Measurements from ENCODE around the gene CCL7.

The CCL7 gene

DNA sequence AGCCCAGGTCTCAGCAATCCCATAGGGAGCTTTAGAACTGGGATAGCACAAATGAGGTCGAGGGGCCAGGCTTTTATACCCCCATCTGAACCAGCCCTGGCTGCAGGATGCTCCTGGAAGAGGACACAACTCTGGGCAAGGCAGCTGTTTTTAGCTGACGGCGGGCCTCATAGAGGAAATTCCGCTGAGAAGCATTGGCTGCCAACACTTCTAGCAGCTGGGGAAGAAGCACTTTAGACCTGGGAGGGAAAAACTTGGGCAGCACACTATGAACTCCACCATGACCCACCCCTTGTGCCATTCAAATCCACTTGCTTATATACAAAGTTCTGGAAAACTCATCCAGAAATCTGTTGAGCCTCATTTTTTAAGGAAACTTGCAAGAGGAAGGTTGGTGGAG, 20.6 kb downstream of the CCL7 start:
- ATAC-seq, result no peak
- TF ChIP-seq ZFP30 (CRISPR knock-in tag; IDR thresholded peaks at IDR 0.05), result no peak
- TF ChIP-seq OSR1 (CRISPR knock-in tag; IDR thresholded peaks at IDR 0.05), result no peak
- no peak for TF ChIP-seq ESRRG (CRISPR knock-in tag; IDR thresholded peaks at IDR 0.05)
- no peak for TF ChIP-seq GLIS3 (CRISPR knock-in tag; IDR thresholded peaks at IDR 0.05)
- no peak for TF ChIP-seq ZFP3 (CRISPR knock-in tag; IDR thresholded peaks at IDR 0.05)
- TF ChIP-seq, protein P1, sequence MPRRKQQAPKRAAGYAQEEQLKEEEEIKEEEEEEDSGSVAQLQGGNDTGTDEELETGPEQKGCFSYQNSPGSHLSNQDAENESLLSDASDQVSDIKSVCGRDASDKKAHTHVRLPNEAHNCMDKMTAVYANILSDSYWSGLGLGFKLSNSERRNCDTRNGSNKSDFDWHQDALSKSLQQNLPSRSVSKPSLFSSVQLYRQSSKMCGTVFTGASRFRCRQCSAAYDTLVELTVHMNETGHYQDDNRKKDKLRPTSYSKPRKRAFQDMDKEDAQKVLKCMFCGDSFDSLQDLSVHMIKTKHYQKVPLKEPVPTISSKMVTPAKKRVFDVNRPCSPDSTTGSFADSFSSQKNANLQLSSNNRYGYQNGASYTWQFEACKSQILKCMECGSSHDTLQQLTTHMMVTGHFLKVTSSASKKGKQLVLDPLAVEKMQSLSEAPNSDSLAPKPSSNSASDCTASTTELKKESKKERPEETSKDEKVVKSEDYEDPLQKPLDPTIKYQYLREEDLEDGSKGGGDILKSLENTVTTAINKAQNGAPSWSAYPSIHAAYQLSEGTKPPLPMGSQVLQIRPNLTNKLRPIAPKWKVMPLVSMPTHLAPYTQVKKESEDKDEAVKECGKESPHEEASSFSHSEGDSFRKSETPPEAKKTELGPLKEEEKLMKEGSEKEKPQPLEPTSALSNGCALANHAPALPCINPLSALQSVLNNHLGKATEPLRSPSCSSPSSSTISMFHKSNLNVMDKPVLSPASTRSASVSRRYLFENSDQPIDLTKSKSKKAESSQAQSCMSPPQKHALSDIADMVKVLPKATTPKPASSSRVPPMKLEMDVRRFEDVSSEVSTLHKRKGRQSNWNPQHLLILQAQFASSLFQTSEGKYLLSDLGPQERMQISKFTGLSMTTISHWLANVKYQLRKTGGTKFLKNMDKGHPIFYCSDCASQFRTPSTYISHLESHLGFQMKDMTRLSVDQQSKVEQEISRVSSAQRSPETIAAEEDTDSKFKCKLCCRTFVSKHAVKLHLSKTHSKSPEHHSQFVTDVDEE (CRISPR knock-in tag; IDR thresholded peaks at IDR 0.05), result no peak
- no peak for TF ChIP-seq CSDC2 (CRISPR knock-in tag; IDR thresholded peaks at IDR 0.05)
- TF ChIP-seq TOX (CRISPR knock-in tag; IDR thresholded peaks at IDR 0.05; ENCODE audit: borderline replicate concordance), result no peak
- TF ChIP-seq BACH2 (CRISPR knock-in tag; IDR thresholded peaks at IDR 0.05; ENCODE audit: borderline replicate concordance), result no peak
- TF ChIP-seq PPARA (CRISPR knock-in tag; IDR thresholded peaks at IDR 0.05; ENCODE audit: borderline replicate concordance), result no peak
- TF ChIP-seq RARB (CRISPR knock-in tag; IDR thresholded peaks at IDR 0.05), result no peak
- no peak for TF ChIP-seq SNAI2 (CRISPR knock-in tag; IDR thresholded peaks at IDR 0.05)
- no peak for TF ChIP-seq ZNF565 (CRISPR knock-in tag; conservative IDR thresholded peaks at IDR 0.05; ENCODE audit: low read depth)
- no peak for TF ChIP-seq TCF4 (CRISPR knock-in tag; IDR thresholded peaks at IDR 0.05; ENCODE audit: borderline replicate concordance)
- TF ChIP-seq, protein P2, sequence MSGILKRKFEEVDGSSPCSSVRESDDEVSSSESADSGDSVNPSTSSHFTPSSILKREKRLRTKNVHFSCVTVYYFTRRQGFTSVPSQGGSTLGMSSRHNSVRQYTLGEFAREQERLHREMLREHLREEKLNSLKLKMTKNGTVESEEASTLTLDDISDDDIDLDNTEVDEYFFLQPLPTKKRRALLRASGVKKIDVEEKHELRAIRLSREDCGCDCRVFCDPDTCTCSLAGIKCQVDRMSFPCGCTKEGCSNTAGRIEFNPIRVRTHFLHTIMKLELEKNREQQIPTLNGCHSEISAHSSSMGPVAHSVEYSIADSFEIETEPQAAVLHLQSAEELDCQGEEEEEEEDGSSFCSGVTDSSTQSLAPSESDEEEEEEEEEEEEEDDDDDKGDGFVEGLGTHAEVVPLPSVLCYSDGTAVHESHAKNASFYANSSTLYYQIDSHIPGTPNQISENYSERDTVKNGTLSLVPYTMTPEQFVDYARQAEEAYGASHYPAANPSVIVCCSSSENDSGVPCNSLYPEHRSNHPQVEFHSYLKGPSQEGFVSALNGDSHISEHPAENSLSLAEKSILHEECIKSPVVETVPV (CRISPR knock-in tag; IDR thresholded peaks at IDR 0.05), result no peak
- no peak for TF ChIP-seq ARNTL (CRISPR knock-in tag; IDR thresholded peaks at IDR 0.05; ENCODE audit: borderline replicate concordance, low read depth)

DNA sequence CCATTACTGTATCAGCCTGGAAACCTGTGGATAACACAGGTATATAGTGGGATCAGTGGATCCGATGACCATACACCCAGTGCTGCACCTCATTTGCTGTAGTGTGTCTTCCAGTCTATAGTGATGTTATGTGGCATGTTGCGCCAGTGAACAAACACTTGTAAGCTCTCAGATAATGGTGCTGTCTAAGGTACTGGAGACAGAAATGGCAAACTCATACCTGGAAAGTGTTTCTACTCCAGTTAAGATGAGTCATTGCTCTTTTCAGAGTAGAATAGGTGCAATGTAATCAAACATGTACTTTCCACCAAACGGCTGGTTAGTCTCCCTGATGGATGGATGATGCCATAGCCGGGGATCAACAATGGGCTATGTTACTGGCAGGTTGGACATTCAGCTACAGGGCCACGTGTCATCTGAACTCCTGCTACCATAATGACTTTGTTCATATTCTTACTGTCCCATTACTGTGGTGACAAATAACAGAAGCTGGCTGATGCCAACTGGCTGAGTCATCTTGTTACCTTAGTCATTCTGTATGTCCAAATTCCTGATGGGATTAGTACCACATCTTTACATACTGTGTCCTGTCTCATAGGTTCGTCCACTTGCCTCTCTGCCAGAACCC, 21.8 kb downstream of the CCL7 start:
- no peak for ATAC-seq
- no peak for TF ChIP-seq TOX (CRISPR knock-in tag; IDR thresholded peaks at IDR 0.05; ENCODE audit: borderline replicate concordance)
- no peak for TF ChIP-seq ISL1 (CRISPR knock-in tag; IDR thresholded peaks at IDR 0.05)
- TF ChIP-seq ARNTL (CRISPR knock-in tag; IDR thresholded peaks at IDR 0.05; ENCODE audit: borderline replicate concordance, low read depth), result no peak
- no peak for TF ChIP-seq BACH2 (CRISPR knock-in tag; IDR thresholded peaks at IDR 0.05; ENCODE audit: borderline replicate concordance)
- TF ChIP-seq PPARA (CRISPR knock-in tag; IDR thresholded peaks at IDR 0.05; ENCODE audit: borderline replicate concordance), result no peak
- TF ChIP-seq RARB (CRISPR knock-in tag; IDR thresholded peaks at IDR 0.05), result no peak
- no peak for TF ChIP-seq ZFP30 (CRISPR knock-in tag; IDR thresholded peaks at IDR 0.05)
- no peak for TF ChIP-seq ZNF70 (CRISPR knock-in tag; IDR thresholded peaks at IDR 0.05)
- TF ChIP-seq, protein P3, sequence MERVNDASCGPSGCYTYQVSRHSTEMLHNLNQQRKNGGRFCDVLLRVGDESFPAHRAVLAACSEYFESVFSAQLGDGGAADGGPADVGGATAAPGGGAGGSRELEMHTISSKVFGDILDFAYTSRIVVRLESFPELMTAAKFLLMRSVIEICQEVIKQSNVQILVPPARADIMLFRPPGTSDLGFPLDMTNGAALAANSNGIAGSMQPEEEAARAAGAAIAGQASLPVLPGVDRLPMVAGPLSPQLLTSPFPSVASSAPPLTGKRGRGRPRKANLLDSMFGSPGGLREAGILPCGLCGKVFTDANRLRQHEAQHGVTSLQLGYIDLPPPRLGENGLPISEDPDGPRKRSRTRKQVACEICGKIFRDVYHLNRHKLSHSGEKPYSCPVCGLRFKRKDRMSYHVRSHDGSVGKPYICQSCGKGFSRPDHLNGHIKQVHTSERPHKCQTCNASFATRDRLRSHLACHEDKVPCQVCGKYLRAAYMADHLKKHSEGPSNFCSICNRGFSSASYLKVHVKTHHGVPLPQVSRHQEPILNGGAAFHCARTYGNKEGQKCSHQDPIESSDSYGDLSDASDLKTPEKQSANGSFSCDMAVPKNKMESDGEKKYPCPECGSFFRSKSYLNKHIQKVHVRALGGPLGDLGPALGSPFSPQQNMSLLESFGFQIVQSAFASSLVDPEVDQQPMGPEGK (CRISPR knock-in tag; IDR thresholded peaks at IDR 0.05; ENCODE audit: borderline replicate concordance), result no peak
- no peak for TF ChIP-seq ESRRG (CRISPR knock-in tag; IDR thresholded peaks at IDR 0.05)
- TF ChIP-seq, protein P1 (CRISPR knock-in tag; IDR thresholded peaks at IDR 0.05), result no peak
- no peak for TF ChIP-seq GLIS3 (CRISPR knock-in tag; IDR thresholded peaks at IDR 0.05)
- TF ChIP-seq, protein P4, sequence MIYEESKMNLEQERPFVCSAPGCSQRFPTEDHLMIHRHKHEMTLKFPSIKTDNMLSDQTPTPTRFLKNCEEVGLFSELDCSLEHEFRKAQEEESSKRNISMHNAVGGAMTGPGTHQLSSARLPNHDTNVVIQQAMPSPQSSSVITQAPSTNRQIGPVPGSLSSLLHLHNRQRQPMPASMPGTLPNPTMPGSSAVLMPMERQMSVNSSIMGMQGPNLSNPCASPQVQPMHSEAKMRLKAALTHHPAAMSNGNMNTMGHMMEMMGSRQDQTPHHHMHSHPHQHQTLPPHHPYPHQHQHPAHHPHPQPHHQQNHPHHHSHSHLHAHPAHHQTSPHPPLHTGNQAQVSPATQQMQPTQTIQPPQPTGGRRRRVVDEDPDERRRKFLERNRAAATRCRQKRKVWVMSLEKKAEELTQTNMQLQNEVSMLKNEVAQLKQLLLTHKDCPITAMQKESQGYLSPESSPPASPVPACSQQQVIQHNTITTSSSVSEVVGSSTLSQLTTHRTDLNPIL (CRISPR knock-in tag; IDR thresholded peaks at IDR 0.05; ENCODE audit: low read depth), result no peak

Measured in SK-N-SH treated with all-trans-retinoic acid at 6 μM for 48 hours (cell line).